A549 (cell line): Measurements from ENCODE around the gene ATP13A1. TPM values are rescaled to one million over a fixed set of nuclear protein-coding genes. Genes with fewer than 3 reads are reported as not detected.
A peak's percentile ranks its signal among the peaks of the same experiment; 100 is the strongest.

Experiments
- ATAC-seq, 2 experiments: fragments of 200-7000 bp in 1 of 2; fragments of >200 bp in 1 of 2; cut with Nextera tagmentation in 1 of 2; cut with Tn5 transposase in 1 of 2; 3 replicates each; pipeline versions ENCODE4 v1.8.0 to v1.9.1; 2018 to 2020; ENCODE audit warnings: mild to moderate bottlenecking in 1 of 2, moderate library complexity in 1 of 2
- CTCF ChIA-PET: fragments of 300-600 bp; sonication (Branson Sonifier 250); formaldehyde crosslinking; extraction: SDS; loops from one replicate; lab custom pipeline; 2021; ENCODE audit warnings: antibody characterized with exemption, inconsistent platforms; lab: Yijun Ruan, JAX
- POLR2A ChIA-PET: fragments of 350-600 bp; formaldehyde crosslinking; extraction: SDS; loops from one replicate; lab custom pipeline; 2021; ENCODE audit warnings: antibody characterized with exemption, inconsistent platforms; lab: Yijun Ruan, JAX
- DNase-seq, 2 experiments: peaks; one replicate each; pipeline versions ENCODE4 v3.0.0 to v3.0.0-alpha.2; 2011 to 2016; ENCODE audit warnings: low read depth in 1 of 2, low spot score in 1 of 2
- FAIRE-seq: peaks from 2 replicates; lab custom pipeline; 2011; peaks lifted over from hg19 to GRCh38; lab: Jason Lieb, UNC
- H3K27ac ChIP-seq, 2 experiments: fragments of >200 bp; sonication (Bioruptor Twin); formaldehyde crosslinking; 3 replicates each; pipeline ENCODE4 v1.5.1; 2016 to 2017
- H3K4me1 ChIP-seq: fragments of >200 bp; sonication (Bioruptor Twin); formaldehyde crosslinking; 3 replicates; pipeline ENCODE4 v1.6.1; 2016
- H3K4me2 ChIP-seq: fragments of >200 bp; sonication (Bioruptor Twin); formaldehyde crosslinking; 3 replicates; pipeline ENCODE4 v1.6.1; 2016
- H3K4me3 ChIP-seq: fragments of >200 bp; sonication (Bioruptor Twin); formaldehyde crosslinking; 3 replicates; pipeline ENCODE4 v1.5.1; 2016
- H3K9me3 ChIP-seq: fragments of >200 bp; sonication (Bioruptor Twin); formaldehyde crosslinking; 3 replicates; pipeline ENCODE4 v1.6.1; 2016
- CEBPB ChIP-seq, 2 experiments: fragments of >200 bp in 1 of 2; sonication (Bioruptor Twin) in 1 of 2; formaldehyde crosslinking in 1 of 2; IDR thresholded peaks; 2 replicates each; pipeline ENCODE4 v1.6.1; 2012 to 2016
- CHD2 ChIP-seq: fragments of 150-350 bp; IDR thresholded peaks from 2 replicates; pipeline ENCODE4 v1.6.1; 2014; ENCODE audit warnings: low read length; ENCODE audit not compliant: partially characterized antibody
- CTCF ChIP-seq: fragments of >200 bp; sonication (Bioruptor Twin); formaldehyde crosslinking; IDR thresholded peaks from 3 replicates; pipeline ENCODE4 v1.5.1; 2016
- EHMT2 ChIP-seq: fragments of 200-600 bp; sonication (generic); IDR thresholded peaks from 2 replicates; pipeline ENCODE4 v1.6.1; 2016; ENCODE audit warnings: antibody characterized with exemption, low read depth, mild to moderate bottlenecking, moderate library complexity
- EP300 ChIP-seq, 2 experiments: fragments of >200 bp; sonication (Bioruptor Twin); formaldehyde crosslinking; IDR thresholded peaks; 2 replicates in 1 of 2; 3 replicates in 1 of 2; pipeline ENCODE4 v1.6.1; 2016 to 2017
- ESRRA ChIP-seq: fragments of 150-350 bp; IDR thresholded peaks from 2 replicates; pipeline ENCODE4 v1.6.1; 2014; ENCODE audit warnings: mild to moderate bottlenecking, low read length, borderline replicate concordance
- GATA3 ChIP-seq: IDR thresholded peaks from 2 replicates; pipeline ENCODE4 v1.6.1; 2012; ENCODE audit warnings: borderline replicate concordance
- HDAC2 ChIP-seq: fragments of 200-600 bp; sonication (generic); IDR thresholded peaks from 2 replicates; pipeline ENCODE4 v1.6.1; 2016
- HOXB5 ChIP-seq: fragments of 250-450 bp; sonication (Bioruptor Pico); IDR thresholded peaks from 2 replicates; pipeline ENCODE4 v1.5.0; 2020; ENCODE audit warnings: mild to moderate bottlenecking, moderate library complexity
- JUNB ChIP-seq: fragments of >200 bp; sonication (Bioruptor Twin); formaldehyde crosslinking; IDR thresholded peaks from 2 replicates; pipeline ENCODE4 v1.6.1; 2016
- MAFK ChIP-seq: fragments of 450-650 bp; IDR thresholded peaks from 2 replicates; pipeline ENCODE4 v1.6.1; 2014; ENCODE audit not compliant: partially characterized antibody
- NFE2L2 ChIP-seq: fragments of 150-350 bp; conservative IDR thresholded peaks from 2 replicates; pipeline ENCODE4 v1.6.1; 2014; ENCODE audit warnings: low read length
- PBX3 ChIP-seq: IDR thresholded peaks from 2 replicates; pipeline ENCODE4 v1.6.1; 2012
- POLR2AphosphoS2 ChIP-seq: conservative IDR thresholded peaks from 2 replicates; pipeline ENCODE4 v1.6.1; 2012; ENCODE audit warnings: low read length, improper control_type of control experiment, inconsistent platforms
- USF2 ChIP-seq: fragments of 450-650 bp; IDR thresholded peaks from 2 replicates; pipeline ENCODE4 v1.6.1; 2014; ENCODE audit warnings: antibody characterized with exemption
- ZFP36 ChIP-seq: fragments of 450-650 bp; IDR thresholded peaks from 2 replicates; pipeline ENCODE4 v1.6.1; 2014; ENCODE audit warnings: borderline replicate concordance; ENCODE audit not compliant: partially characterized antibody
- ZSCAN20 ChIP-seq: fragments of 250-450 bp; sonication (Bioruptor Pico); IDR thresholded peaks from 2 replicates; pipeline ENCODE4 v1.8.0; 2022; ENCODE audit warnings: mild to moderate bottlenecking, moderate library complexity
- WGBS: methylation state at CpG from one replicate; pipeline ENCODE4 v1.1.6; 2017; ENCODE audit errors: missing lambda C conversion rate; 5-methylcytosine and 5-hydroxymethylcytosine counted together
- polyA plus RNA-seq, 4 experiments: library from polyadenylated mRNA; depleted of rRNA in 3 of 4; stranded (reverse); fragments of >200 nt; fragmentation: RNase III in 1 of 4; extraction: RNeasy Plus Mini Kit Qiagen cat#74134 plus additional on column Dnase treatment in 1 of 4; gene quantifications; 2 replicates in 3 of 4; 3 replicates in 1 of 4; pipeline ENCODE4 v1.2.3, GENCODE V29; 2011 to 2017

Gene ATP13A1
- polyA plus RNA-seq, 2 of the 4 experiments (the other 2 are of a cell fraction): 10.8 to 30.1 TPM

- FAIRE-seq (no peak), DNase-seq (peak in 1 of 2 experiments; percentile 35), ATAC-seq (peak; percentile 42 to 70; a peak in 4 of 6 replicates)
- Histone ChIP-seq H3K9me3 (no peaks in the 10 kb centered on the region), H3K4me2 (peak within 1 kb of the TSS; percentile 83), H3K4me1 (no peaks in the 10 kb centered on the region), H3K27ac (peak within 1 kb of the TSS; percentile 47 to 79), H3K4me3 (peak within 1 kb of the TSS; percentile 49)
- ChIA-PET POLR2A (no interaction called here), CTCF (interaction anchor here (1.1 to 1.7 kb wide), 4 partner anchors 16 to 95 kb away, joined by 4 to 7 read pairs (median 5); partner anchors contain the start of gene GMIP)
- TF ChIP-seq ZSCAN20: no peak
- 36% methylated on average over 33 of the region's 87 CpGs for WGBS
Observed at GRCh38 chr19:19627621-19628500, 35.6 kb downstream of the ATP13A1 start, which contains the start of gene LPAR2. Gene LPAR2 (minus strand): TSS chr19:19628220. CDS start chr19:19627275, 945 bp downstream.

GRCh38 chr19:19626516-19627472 lies 36.7 kb downstream of the ATP13A1 start:
- DNase-seq: no peak
- ChIA-PET POLR2A (no interaction called here), CTCF (interaction anchor here (0.7 to 1.7 kb wide), 4 partner anchors 17 to 94 kb away, joined by 3 to 5 read pairs (median 4); no protein-coding TSS in a partner anchor)
- H3K4me2 ChIP-seq: no peak overlapping the region
- no peaks in the 10 kb centered on the region for H3K9me3 ChIP-seq
- WGBS: 96% methylated on average over 29 of the region's 48 CpGs
- FAIRE-seq: no peak
- TF ChIP-seq ESRRA (no peak), USF2 (no peak), EP300 (IDR thresholded peaks at IDR 0.05) (no peak), CEBPB (IDR thresholded peaks at IDR 0.05) (no peak)
- H3K4me1 ChIP-seq: no peaks in the 10 kb centered on the region
- H3K4me3 ChIP-seq: no peak overlapping the region
- no peak overlapping the region for H3K27ac ChIP-seq
- ATAC-seq: no peak

- ChIA-PET CTCF (no interaction called here), POLR2A (no interaction called here)
- no peak for FAIRE-seq
- Histone ChIP-seq H3K4me1 (0 out of 3 replicates have a peak, but pooled peaks cover 2% of the 10 kb centered on the region), H3K27ac (no peak overlapping the region), H3K4me3 (no peak overlapping the region), H3K4me2 (no peak overlapping the region), H3K9me3 (no peaks in the 10 kb centered on the region)
- no peak for ATAC-seq
- 81% methylated on average over 13 of the region's 19 CpGs for WGBS
- TF ChIP-seq ESRRA: no peak
- no peak for TF ChIP-seq HOXB5 (CRISPR knock-in tag)
- no peak for TF ChIP-seq POLR2AphosphoS2
- TF ChIP-seq ZFP36: no peak
- TF ChIP-seq HDAC2: no peak
- no peak for TF ChIP-seq GATA3
- no peak for TF ChIP-seq NFE2L2
- no peak for TF ChIP-seq CTCF
- TF ChIP-seq MAFK: no peak
- no peak for TF ChIP-seq CHD2
- TF ChIP-seq JUNB: no peak
- no peak for TF ChIP-seq EHMT2
- no peak for TF ChIP-seq PBX3
- DNase-seq: no peak
Observed at GRCh38 chr19:19624032-19624570, 39.4 kb downstream of the ATP13A1 start.
